ENCODE measurements around the gene FGD3.
"Not testable (repeated sequence)": the region's sequence is repeated elsewhere in the genome, so short reads cannot be mapped to it uniquely, and the experiment has no call there.

The FGD3 gene, protein sequence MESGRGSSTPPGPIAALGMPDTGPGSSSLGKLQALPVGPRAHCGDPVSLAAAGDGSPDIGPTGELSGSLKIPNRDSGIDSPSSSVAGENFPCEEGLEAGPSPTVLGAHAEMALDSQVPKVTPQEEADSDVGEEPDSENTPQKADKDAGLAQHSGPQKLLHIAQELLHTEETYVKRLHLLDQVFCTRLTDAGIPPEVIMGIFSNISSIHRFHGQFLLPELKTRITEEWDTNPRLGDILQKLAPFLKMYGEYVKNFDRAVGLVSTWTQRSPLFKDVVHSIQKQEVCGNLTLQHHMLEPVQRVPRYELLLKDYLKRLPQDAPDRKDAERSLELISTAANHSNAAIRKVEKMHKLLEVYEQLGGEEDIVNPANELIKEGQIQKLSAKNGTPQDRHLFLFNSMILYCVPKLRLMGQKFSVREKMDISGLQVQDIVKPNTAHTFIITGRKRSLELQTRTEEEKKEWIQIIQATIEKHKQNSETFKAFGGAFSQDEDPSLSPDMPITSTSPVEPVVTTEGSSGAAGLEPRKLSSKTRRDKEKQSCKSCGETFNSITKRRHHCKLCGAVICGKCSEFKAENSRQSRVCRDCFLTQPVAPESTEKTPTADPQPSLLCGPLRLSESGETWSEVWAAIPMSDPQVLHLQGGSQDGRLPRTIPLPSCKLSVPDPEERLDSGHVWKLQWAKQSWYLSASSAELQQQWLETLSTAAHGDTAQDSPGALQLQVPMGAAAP

DNA sequence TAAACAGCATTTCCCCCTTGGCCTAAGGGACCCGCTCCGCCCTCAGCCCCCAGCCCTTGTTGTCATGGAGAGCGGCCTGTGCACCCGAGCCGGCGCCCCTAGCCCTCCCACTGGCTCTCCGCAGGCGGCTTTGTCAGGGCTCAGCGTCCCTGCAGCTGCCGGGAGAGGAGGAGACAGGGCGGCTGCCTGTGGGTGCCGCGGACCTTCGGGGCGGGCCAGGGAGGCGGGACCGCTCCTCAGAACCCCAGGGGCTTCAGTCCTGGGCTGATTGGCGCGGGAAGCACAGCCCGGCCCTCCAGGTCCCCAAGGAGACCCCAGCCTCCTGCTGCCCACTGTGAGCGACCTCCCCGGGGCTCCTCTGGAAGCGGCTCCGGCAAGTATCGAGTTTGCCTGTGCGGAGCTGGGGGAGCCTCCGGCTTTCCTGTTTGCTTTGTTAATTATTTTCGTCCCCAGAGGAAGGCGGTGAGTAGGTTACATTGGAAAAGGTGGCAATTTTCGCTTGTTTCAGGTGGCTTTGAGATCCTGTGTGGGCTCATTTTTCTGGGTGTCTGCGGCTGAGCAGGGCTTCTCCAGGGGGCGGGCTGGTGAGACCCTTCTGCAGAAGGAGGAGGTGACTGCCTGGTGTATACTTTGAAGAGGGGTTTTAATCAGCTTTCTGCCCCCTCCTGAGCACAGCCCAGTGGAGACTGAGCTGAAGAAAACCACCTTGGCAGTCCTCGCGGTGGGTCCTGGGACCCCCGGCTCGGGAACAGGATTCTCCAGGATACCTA lies at the start of gene FGD3:
Gene FGD3 (plus strand): TSS at position 256 of the 770 bp plus-strand sequence. CDS start 28,734 bp downstream, outside the sequence.
- DNase-seq: no peak

DNA sequence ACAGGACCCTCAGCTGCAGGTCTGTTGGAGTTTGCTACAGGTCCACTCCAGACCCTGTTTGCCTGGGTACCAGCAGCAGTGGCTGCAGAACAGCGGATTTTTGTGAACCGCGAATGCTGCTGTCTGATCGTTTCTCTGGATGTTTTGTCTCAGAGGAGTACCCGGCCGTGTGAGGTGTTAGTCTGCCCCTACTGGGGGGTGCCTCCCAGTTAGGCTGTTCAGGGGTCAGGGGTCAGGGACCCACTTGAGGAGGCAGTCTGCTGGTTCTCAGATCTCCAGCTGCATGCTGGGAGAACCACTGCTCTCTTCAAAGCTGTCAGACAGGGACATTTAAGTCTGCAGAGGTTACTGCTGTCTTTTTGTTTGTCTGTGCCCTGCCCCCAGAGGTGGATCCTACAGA lies 42.2 kb upstream of the FGD3 start:
- not testable (repeated sequence) for DNase-seq

- no peak for DNase-seq
Measured at GRCh38 chr9:92911511-92912475, 35.5 kb upstream of the FGD3 start.

DNA sequence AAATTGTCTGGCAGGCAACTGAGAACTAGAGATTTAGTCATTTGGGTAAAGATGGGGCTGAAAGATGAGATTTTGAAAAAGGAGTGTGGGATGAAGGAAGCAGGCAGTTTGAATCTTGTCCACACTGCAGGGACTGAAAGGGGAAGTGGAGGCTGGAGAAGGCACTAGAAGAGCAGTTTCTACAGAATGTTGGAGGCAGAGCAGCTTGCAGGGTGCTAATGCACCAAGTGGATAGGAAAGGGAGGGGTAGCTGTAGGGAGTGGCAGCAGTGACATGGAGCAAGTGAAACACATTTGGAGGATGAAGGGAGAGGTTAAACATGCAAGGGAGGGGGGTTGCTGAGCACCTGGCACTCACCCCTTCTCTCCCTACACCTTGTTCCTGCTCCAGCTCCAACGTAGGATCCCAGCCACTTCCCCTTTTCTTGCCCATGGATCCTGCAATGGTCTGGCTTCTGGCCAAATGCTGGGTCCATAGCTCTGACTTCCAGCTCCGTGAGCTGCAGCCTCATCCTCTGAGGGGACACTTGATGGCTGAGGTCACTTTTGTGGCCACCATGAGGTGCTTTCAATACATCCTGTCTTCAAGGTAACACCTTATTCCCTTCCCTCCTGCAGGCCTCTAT lies 30.0 kb upstream of the FGD3 start:
- DNase-seq: no peak

- no peak for DNase-seq
Measured at GRCh38 chr9:92920437-92920836, 26.9 kb upstream of the FGD3 start.

GRCh38 chr9:92931606-92932005 lies 15.7 kb upstream of the FGD3 start:
- no peak for DNase-seq

DNA sequence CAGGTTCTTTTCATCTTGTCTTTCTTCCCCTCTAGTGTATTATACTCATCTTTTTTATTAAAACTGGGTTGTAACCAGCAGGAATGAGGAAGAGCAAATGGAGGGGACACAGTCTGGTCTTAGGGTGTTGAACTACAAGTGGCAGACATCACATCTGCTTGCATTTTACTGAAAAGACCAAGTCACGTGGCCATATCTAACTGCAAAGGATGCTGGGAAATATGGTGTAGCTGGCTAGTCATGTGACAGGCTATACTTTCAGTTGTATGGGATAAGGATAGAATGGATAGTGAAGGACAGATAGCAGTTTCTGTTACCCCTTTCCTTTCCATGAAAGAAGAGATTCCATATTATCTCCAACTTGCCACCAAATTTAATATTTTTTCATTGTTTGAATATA lies 13.0 kb upstream of the FGD3 start:
- DNase-seq: no peak

- DNase-seq: no peak
Measured at GRCh38 chr9:92938025-92938424, 9.3 kb upstream of the FGD3 start.

DNA sequence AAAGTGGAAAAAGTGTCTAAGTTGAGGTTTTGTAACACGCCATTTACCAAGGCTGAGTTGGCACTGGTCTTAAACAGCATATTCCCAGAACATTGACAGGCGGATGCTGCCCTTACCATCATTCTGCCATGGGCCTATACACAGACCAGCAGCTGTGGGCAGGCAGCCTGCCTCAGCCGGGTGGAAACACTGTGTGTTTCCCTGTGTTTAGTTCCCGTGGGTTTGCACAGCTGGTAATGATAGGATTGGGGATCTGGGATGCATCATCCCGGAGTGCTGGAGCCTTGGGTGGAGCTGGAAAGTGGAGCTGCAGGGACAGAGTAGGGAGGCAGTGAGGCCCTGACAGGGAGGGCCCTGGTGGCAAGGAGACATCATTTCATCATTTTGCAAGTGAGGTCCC lies 5.5 kb upstream of the FGD3 start:
- DNase-seq: no peak

GRCh38 chr9:92942688-92943616 lies 4.4 kb upstream of the FGD3 start:
- DNase-seq: no peak

DNA sequence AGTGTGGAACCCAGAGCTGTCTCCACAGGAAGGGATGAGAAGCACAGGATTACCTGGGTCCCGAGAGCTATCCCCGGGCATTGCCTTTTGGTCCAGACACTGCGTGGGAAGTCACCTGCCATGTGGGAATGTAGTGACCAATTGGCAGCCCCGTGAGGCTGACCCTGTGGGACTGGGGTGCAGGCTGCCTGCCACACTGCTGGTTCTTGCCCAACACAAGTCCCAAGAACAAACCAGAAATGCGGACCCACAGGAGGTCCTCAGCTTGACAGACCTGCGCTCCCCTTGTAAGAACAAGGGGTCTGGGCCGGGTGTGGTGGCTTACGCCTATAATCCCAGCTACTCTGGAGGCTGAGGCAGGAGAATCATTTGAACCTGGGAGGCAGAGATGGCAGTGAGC lies 2.4 kb upstream of the FGD3 start:
- no peak for DNase-seq

DNA sequence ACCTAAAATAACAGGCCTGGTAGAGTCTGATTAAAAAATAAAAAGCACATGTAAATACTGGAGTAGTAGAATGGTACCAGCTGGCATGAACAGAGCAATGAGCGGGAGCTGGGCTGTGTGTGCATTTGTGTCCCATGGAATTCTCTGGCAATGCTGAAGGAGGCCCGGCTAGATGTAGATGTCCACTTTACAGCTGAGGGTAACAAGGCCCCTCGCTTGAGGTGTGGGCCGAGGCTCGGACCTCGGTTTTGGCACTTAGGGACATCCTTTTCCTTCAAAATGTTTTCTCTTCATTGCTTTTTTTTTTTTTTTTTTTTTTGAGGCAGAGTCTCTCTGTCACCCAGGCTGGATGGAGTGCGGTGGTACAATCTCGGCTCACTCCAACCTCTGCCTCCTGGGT lies 1.5 kb upstream of the FGD3 start:
- DNase-seq: no peak

DNA sequence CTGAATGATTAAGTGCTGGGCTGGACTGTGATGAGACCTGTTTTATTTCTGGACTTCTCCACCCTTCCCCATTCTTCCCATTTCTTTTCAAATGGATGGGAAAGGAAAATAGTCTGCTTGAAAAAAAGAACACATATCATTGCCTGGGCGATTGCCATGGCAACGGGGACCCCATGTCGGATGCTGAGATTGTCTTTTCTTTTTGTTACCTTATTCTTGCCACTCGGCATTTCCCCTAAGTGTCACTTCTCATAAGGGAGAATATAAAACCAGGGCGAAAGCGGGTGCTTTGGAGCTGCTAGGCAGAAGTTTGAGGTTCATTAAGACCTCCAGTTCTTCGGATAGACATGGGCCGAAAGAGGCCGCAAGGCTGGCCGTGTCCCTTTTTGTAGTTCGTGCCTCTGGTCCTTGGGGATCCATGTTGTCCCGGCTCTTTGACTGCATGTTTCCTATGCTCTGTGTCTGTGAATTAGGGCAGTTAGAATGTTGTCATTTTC lies 763 bp downstream of the FGD3 start:
- DNase-seq: no peak

DNA sequence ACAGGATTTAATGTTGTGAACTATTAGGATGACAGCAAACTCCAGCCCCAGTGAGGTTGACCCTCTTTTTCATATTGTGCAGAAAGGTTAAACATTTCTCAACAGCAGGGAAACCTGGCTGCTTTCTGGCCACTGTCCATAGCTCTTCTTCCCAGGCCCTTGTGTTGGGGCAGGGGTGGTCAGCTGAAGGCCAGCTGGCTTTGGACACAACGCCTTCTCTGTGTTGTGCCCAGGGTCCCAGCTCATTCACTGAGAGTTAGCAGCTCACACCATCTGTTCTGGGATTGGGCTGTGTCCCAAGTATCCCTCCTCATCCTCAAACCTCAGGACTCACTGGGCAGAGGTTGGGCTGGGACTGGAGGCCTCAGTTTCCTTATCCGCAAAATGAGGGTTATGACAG lies 1.3 kb downstream of the FGD3 start:
- DNase-seq: no peak

DNA sequence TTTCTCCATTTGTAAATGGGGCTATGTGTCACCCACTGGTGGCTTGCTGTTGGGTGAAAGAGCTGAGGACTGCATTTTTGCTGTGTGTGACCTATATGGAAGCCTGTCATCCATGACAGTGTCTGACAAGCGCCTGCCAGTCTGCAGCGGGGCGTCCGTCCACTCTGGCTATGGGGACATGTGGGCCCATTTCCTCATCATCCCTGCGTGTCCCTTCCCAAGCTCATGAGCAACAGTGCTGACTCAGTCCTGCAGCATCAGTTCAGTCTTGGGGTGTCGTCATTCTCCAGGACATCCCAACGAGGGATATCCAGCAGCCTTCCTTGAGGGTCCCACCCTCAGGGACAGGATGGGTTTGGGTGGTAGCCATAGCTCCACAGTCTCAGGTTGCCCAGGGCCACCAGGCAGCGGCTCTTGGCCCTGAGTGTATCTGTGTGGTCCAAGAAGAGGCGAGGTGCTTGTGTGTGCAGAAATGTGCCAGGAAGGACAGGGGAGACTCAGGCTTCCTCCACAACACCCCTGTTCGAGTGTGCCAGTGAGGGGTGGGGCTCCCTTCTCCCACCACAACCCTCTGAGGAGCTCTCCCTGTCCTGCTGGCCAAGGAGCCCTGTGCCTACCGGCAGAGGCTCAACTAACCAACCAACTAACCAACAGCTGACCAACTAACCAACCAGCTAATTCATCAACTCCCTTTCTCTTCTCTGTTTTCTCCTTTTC lies 2.1 kb downstream of the FGD3 start:
- no peak for DNase-seq

DNA sequence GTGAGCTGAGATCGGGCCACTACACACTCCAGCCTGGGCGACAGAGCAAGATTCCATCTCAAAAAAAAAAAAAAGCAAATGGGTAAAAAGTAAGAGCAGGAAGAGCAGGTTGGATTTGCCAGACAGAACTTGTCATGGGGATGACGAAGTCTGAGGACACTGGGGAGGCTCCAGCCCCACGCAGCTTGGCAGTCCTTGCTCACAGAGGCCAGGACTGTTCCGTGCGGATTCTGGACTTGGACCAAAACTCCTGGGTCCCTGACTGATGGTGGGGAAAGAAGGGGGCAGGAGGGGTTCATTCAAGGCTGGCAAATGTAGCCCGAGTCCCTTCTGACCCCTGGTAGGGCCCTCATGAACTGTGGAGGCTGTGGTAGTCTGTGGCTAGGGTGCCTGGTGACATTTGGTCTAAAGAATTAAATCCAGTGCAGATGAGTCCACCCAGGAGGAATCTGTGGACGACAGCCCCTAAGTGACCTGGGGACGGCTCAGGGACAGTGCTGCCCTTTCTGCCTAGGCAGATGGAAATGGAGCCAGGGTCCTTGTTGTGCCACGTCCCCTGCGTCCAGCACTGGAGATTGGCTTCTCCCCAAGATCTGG lies 3.1 kb downstream of the FGD3 start:
- DNase-seq: no peak

DNA sequence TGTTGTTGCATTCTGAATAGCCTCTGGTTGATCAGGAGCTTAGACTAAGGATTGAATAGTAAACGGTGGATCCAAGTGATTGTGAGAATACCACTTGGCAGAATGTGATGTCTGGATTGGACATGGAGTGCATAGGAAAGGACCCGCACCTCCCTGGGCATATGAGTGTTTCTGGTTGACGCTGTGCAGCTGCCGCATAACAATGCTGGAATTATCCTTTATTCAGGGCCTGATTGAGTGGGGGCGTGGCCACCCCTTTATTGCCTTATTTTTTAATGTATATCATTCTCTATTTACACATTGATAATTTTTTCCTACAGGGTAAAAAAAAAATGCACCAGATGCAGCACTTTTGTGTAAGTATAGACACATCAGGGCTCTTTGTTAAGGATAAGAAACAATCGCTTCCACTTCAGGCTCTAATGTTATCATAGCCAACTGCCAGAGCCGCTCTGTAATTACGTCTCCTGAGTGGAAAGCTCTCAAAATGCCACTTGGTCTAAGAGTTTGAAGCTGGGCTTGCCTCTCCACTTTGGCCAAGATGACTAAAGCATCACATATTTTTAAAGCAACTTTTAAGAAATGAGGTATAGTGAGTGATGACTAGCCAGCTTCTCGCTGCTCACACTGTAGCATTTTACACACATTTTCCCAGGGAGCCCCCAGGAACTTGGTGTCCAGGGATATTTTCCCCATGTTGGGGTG lies 5.7 kb downstream of the FGD3 start:
- DNase-seq: no peak

GRCh38 chr9:92954049-92954861 lies 6.9 kb downstream of the FGD3 start:
- DNase-seq: no peak

All from midbrain (tissue), 1 donor.